IPS-18c (cell line): ENCODE data around the gene LRRFIP1.

Experiments used
- H3K4me3 ChIP-seq: 2 replicates; pipeline ENCODE4 v1.7.0; 2013; ENCODE audit warnings: low read depth, mild to moderate bottlenecking, low read length, moderate library complexity; ENCODE audit not compliant: insufficient read depth
- H3K9me3 ChIP-seq: one replicate; pipeline ENCODE4 v1.6.1; 2013; ENCODE audit warnings: mild to moderate bottlenecking, low read length, moderate library complexity; ENCODE audit not compliant: control insufficient read depth, insufficient read depth

Gene LRRFIP1

DNA sequence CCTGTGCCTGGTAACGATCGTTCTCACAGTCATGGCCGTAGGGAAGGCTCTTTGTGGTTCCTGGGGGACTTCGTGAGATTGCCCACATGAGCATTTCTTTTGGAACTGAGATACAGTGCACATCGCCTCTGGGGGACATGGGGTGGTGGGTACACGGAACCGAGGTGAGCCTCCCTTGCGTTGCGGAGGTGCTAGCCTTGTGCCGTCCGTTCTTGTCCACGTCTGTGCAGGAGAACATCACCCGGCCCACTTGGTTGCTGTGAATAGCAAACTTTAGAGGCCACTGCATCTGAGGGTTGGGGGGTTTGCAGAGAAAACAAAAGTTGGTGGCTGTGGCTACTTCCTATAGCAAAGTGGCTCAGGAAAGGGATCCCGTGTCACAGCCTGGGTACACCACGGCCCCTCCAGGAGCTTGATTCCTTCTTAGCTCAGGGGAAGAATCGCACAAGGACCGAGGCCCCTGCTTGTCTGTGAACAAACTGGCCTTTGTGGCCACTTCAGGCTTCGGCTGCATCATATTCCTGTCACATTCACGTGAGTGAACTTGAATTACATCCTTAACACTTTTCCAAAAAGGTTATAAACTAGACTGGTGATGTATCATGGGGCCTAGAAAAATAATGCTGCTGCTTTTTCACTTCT, 72.6 kb downstream of the LRRFIP1 start:
- Histone ChIP-seq H3K4me3 (no peak overlapping the region), H3K9me3 (no peaks in the 10 kb centered on the region)

GRCh38 chr2:237700512-237701032, 73.2 kb downstream of the LRRFIP1 start:
- H3K4me3 ChIP-seq: no peak overlapping the region
- no peaks in the 10 kb centered on the region for H3K9me3 ChIP-seq

DNA sequence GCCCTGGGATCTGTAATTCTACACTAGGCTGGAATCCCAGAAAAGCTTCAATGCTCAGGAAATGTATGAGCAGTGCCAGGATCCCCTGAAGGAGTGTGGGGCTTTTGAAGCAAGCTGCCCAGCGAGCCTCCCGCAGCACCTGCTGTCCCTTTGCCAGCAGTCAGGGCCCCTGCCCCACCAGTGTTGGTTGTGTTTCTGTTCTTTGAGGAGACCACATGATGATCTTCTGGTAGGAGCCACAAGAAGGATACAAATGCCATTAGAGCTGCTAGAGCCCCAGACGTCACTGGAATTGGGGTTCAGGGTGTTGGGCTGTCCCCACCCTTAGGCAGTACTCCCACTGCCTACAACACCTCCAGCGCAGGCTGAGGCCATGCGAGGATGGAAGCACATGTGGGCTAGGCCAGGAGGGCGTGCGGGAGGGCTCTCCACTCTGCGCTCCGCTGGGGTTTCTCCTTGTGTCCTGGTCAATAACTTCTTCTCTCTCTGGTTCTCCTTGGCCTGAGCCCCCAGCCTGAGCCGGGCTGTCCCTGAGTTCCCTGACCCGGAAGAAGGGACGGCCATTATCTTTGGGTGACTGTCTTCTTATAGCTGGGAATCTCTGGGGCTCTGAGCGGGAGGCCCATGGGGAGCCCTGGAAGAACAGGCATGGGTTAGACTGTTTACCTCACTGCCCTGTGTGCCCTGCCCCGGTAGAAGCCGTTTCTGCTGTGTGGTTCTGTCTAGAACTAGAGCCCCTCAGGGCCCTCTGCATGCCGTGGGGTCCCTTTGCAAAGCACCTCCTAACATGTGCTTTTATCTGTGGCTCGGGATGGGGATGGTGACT, 73.9 kb downstream of the LRRFIP1 start:
- no peaks in the 10 kb centered on the region for H3K9me3 ChIP-seq
- H3K4me3 ChIP-seq: no peak overlapping the region

GRCh38 chr2:237701859-237702390, 74.5 kb downstream of the LRRFIP1 start:
- no peaks in the 10 kb centered on the region for H3K9me3 ChIP-seq
- H3K4me3 ChIP-seq: no peak overlapping the region

- no peaks in the 10 kb centered on the region for H3K9me3 ChIP-seq
- no peak overlapping the region for H3K4me3 ChIP-seq
These were observed 75.3 kb downstream of the LRRFIP1 start for GRCh38 chr2:237702441-237703391.

DNA sequence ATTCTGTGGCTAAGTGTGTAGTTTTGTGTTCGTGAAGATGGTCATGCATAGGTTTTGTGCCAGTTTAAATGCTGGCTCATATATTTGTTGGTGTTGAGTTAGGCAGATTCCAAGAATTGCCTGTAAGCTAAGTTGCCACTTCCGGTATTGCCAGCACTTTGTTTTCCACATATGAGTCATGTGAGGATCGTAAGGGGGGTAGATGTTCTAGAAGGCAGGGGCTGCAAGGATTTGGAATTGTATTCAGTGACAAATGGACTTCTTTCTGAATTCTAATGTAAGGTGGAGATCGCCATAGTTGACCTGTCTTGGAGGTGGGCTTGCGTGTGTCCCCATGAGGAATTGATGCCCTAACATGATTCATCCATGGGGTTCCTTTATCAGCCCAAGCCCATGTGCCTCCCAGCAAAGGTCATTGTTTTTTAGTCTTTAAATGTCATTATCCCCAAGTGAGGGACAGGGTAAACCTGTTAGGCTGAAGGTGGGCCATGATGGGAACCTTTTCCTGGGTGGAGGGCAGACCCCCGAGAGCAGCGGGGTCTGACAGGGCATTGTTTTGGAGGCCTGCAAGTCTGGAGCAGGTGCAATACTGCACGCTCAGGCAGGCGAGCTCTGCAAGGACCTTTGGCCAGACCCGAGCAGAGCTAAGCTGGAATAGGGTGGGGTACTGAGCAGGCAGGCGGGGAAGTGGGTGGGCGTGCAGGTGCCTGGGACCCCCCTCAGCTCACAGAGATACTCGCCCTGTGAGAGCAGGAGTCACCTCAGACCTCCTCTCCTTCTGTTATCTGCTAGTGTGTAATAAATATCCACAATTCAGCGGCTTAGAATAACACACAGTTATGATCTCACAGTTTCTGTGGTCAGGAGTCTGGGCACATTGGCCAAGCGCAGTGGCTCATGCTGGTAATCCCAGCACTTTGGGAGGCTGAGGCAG, 77.4 kb downstream of the LRRFIP1 start:
- no peaks in the 10 kb centered on the region for H3K9me3 ChIP-seq
- H3K4me3 ChIP-seq: no peak overlapping the region

- Histone ChIP-seq H3K4me3 (no peak overlapping the region), H3K9me3 (no peaks in the 10 kb centered on the region)
These were observed 78.9 kb downstream of the LRRFIP1 start for GRCh38 chr2:237706257-237706656.

DNA sequence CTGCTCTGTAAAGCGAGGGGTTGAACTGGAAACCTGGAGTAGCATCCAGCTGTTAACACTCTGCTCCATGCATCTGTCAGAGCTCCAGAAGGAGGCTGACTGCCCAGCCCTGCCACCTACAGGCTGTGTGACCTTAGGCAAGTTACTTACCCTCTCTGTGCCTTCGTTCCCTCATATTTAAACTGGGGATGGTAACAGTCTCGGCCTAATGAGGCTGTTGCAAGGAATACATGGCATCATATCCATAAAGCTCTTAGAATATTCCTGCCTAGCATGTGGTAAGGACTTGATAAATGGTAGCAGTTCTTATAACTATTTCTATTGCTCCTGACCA, 80.6 kb downstream of the LRRFIP1 start:
- Histone ChIP-seq H3K4me3 (no peak overlapping the region), H3K9me3 (no peaks in the 10 kb centered on the region)

- no peak overlapping the region for H3K4me3 ChIP-seq
- H3K9me3 ChIP-seq: no peaks in the 10 kb centered on the region
These were observed 81.1 kb downstream of the LRRFIP1 start for GRCh38 chr2:237708491-237708890.

GRCh38 chr2:237708961-237709360, 81.6 kb downstream of the LRRFIP1 start:
- H3K4me3 ChIP-seq: no peak overlapping the region
- H3K9me3 ChIP-seq: no peaks in the 10 kb centered on the region

DNA sequence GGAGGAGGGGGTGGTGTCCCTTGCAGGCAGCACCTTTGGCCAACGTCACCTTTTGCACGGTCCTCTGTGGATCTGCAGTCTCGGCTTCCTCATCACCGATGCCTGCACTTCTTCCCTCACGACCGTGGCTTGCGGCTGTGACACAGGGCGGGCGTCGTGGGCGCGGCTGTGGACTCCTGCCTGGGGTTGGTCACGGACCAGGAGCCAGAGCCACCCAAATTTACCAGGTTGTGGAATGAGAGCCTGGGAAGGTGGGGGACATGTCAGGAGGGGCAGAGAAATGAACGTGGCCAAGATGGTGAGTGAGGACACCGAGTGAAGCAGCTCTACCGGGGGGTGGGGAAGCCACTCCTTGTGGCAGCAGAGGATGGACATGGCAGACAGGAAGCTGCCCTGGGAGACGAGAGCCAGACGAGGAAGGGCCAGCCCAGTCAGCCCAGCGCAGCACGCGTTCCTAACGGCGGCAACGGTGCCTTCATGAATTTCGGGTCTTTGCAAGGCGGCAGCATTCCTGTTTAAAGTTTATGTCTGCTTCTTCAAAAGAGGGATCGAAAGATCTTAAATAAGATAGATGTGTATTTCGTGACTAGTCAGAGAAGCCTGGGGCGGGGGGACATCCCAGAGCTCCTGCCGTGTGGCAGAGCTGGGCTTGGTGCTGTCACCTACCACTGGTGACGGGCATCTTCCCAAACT, 84.2 kb downstream of the LRRFIP1 start:
- H3K9me3 ChIP-seq: no peaks in the 10 kb centered on the region
- no peak overlapping the region for H3K4me3 ChIP-seq

DNA sequence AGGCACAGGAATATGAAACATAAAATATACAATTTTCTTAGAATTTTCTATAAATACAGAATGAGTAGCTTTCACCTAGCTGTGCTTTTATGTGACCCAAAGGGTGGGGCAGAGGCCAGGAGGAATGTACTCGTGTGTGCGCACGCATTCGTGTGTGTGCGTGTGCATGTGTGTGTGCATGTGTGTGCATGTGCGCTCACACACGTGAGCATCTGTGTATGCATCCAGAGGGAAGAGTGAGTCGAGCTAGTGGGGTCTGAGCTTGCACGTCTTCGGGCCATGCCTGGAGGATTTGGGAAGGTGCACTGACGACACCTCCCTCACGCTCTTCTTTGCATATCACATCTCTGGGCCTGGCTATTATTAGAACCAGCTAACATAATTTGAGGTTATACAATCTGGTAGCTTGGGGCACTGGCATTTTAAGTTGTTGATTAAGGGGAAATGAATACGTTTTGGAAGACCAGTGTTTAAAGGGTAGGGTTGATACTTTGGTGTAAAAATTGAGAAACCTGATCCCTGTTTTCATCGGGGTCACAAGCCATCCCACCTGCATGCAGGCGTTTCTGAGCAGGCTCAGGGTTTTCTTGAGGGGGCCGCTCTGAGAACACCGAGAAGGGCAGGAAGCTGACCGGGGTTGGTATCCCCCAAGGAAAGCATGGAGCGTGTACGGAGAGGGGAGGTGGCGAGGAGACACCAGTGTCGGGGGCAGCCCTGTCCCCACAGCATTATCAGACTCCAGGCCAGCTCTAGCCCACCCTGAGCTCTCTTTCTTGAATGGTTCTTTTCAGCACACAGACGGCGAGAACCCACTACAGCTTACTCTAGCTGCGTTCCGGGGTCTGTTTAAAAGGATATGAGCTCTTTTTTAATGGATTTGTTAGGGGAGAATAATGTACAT, 85.3 kb downstream of the LRRFIP1 start:
- Histone ChIP-seq H3K9me3 (no peaks in the 10 kb centered on the region), H3K4me3 (no peak overlapping the region)

GRCh38 chr2:237714690-237715458, 87.5 kb downstream of the LRRFIP1 start:
- H3K4me3 ChIP-seq: no peak overlapping the region

DNA sequence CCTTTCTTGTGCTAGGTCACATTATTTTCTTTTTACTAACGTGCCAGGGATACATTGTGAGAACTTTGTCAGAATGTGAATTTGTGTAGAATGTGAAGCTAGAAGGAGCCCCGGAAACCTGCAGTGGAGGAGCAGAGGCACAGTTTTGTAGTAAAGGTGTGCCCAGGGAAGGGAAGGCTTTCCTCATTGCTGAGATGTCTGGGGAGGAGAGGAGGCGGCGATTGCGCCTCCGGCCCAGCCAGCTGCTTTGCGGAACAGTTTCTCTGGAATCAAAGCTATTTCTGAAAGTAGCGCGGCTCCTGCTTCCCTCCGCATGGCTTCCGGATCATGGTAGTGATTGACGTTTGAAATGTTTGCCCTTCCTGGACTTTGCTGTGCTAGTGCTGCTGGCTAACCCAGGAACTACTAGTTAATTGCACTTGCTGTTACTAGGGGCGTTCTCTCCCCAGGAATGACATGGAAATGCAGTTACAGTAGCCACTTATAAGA, 88.1 kb downstream of the LRRFIP1 start:
- Histone ChIP-seq H3K4me3 (no peak overlapping the region), H3K9me3 (no peaks in the 10 kb centered on the region)

More at GRCh38 chr2:237714690-237715458, 87.5 kb downstream of the LRRFIP1 start:
- no peaks in the 10 kb centered on the region for H3K9me3 ChIP-seq
